Left colon (tissue), 2 donors: ENCODE measurements around the gene TMEM187. TPM values are rescaled to one million over a fixed set of nuclear protein-coding genes. Genes with fewer than 3 reads are reported as not detected.

Source experiments
- ATAC-seq: fragments of 200-7000 bp; cut with Tn5 transposase; one replicate; pipeline ENCODE4 v1.9.1; 2020; ENCODE audit warnings: mild to moderate bottlenecking, moderate library complexity
- DNase-seq, 2 donors: peaks; one replicate each; pipeline ENCODE4 v3.0.0-alpha.2; 2020
- intact Hi-C, 2 donors: fragments of 100-400 bp; cut with DNase I in 1 of 2; cut with micrococcal nuclease in 1 of 2; formaldehyde crosslinking; loops; one replicate each; pipeline versions ENCODE4 v1.11.2 to v1.14.0; 2022; cut with DNase I, micrococcal nuclease
- total RNA-seq, 2 donors: library from RNA; stranded (reverse); fragmentation: NEBNext Ultra II Directional; extraction: Animal tissue kit (Norgen Biotek cat#: 25700); gene quantifications; one replicate each; pipeline ENCODE4 v1.2.1, GENCODE V29; 2021
- donor health status: DM: no; HTN: no; CAD: no.
- donor health status: DM: yes; HTN: yes; CAD: no.

Gene TMEM187
- total RNA-seq, 2 donors from 2014 or later: 8.4 to 9.9 TPM

DNA sequence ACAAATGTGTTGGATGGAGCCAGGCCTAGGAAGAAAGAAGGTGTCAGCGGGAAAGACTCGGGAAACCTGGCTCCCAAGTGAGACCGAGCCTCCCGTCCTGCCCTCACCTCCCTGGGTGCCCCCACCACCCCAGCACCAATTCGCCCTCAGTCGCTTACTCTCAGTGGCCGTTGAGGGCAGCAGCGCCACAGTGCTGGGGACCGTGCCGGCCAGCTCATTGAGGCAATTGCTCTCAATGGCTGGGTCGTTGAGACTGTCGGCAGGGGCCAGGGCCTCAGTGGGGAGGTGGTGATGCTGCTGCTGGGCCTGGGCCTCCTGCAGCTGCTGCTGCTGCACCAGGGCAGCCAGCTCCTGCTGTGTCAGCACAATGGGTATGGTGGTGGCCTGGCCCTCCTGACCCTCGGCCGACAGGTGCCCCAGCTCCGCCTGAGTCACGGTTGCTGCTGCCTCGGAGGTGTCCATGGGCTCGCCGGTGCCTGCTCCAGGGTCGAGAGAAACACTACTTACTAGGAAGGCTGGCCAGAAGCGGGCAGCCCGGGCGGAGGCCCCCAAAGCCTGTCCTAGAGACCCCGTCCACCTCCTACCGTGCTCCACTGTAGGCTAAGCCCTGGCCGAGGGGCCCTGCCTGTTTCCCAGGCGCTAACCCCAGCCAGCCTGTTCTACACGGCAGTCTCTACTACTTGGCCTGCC lies 20.7 kb upstream of the TMEM187 start:
- intact Hi-C loops: loop anchor here in 1 of 2 donors (5.0 kb wide), 1 partner anchor 190 kb away; the partner anchor contains the start of gene PLXNB3
- no peak for DNase-seq
- ATAC-seq: no peak

DNA sequence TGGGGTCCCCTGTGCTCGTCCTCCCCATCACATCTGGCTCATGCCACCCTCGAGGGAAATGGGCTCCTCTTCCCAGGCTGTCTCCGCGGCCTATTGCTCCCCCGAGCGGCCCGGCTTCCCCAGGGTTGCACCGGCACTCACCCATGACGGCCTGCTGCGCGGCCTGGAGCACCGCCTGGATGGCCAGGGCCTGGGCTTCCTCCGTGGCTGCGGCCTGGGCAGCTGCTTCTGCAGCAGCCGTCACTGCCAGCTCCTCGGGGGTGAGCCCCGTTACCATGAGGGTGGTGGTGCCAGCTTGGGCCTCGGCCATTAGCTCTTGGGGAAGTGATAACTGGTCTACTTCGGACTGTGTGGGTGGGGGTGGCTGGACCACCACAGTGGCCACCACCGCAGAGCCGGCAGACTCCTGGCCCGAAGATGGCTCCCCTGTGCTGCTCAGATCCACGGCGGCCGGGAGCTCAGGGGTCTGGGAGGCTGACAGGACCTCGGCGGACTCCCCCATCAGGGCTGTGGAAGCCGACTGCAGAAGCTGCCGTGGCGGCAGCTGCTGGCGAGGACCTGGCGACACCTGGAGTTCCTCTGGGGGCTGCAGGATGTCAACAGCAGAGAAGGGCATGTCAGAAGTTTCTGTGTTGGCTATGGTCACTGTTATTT lies 20.1 kb upstream of the TMEM187 start:
- DNase-seq: no peak
- intact Hi-C loops: loop anchor here in 1 of 2 donors (5.0 kb wide), 1 partner anchor 190 kb away; the partner anchor contains the start of gene PLXNB3
- no peak for ATAC-seq

DNA sequence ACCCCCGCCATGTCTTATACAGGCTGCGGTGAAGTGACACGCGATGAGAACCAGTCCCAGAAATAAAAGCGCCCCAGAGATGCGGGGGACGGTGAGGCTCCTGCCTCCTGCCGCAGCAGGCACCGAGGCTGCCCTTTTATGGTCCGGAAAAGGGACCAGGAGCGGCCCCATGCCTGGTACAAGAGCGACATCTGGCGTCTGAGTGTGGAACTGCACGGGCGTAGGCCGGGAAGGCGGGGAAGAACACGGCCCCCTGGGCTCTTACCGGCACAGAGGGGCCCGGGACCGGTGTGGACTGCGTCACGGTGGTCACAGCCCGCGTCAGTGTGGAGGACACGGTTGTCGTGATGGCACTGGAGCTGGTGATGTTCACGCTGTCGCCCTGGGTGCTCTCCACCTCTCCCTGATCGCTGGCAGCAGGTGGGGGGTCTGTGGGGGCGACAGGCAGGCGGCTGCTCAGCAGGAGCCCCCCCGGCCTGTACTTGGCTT lies 19.2 kb upstream of the TMEM187 start:
- intact Hi-C loops: loop anchor here in 1 of 2 donors (5.0 kb wide), 1 partner anchor 191 kb away; the partner anchor contains the start of gene PLXNB3
- DNase-seq (peak; percentile 68 to 82), ATAC-seq (peak; percentile 78)

DNA sequence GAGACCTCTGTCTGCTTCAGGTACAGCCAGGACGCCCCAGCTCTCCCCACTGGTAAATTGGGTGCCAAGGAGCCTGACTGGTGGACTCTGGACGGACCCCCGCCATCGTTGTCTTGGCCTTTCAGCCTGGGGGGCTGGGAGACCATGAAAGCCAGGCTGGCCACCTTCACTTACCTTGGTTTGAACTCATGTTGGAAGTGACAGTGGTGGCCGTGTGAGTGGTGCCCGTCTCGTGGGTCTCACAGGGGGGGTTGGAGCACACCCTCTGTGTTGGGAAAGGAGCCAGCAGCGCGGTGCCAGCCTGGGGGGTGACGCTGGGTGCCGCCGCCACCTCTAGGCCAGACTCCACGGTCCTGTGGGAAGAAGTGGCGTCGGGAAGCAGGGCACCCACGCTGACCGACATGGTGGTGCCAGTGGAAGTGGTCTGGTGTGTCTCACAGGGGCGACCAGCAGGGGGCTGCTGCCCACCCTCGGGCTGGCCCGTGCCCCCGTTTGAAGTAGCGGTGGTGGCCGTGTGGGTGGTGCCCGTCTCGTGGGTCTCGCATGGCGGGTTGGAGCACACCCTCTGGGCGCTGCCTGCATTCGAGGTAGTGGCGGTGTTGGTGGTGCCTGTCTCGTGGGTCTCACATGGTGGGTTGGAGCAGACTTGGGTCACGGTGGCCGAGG lies 18.5 kb upstream of the TMEM187 start:
- intact Hi-C loops: loop anchor here in 1 of 2 donors (5.0 kb wide), 1 partner anchor 192 kb away; the partner anchor contains the start of gene PLXNB3
- no peak for DNase-seq
- peak; percentile 5 for ATAC-seq

DNA sequence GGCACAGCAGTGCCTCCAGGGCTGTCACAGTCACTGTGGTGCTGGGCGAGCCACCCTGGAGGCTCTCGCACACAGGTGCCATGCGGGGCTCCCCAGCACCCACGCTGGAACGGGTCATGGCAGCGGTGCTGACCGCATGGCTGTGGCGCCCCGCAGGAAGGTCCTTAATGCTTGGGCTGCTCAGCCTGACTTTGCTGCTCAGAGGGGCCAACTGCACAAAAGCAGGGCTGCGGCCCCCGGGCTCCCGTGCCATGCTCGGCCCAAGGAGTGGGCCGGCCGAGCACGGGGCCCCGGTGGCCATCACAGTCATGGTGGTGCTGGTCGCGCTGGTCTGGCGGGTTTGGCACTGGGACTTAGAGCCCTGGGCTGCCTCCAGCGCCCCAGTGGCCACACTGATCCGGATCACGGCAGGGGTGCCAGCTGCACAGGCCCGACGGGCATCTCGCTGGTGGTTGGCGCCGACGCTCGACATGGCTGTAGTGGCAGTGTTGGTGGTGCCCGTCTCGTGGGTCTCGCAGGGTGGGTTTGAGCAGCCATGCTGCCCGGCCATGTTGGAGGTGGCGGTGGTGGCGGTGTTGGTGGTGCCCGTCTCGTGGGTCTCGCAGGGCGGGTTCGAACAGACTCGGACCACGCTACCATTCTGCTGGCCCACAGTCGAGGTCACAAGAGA lies 17.9 kb upstream of the TMEM187 start:
- ATAC-seq (no peak), DNase-seq (no peak)
- intact Hi-C loops: loop anchor here in 1 of 2 donors (5.0 kb wide), 1 partner anchor 192 kb away; the partner anchor contains the start of gene PLXNB3

DNA sequence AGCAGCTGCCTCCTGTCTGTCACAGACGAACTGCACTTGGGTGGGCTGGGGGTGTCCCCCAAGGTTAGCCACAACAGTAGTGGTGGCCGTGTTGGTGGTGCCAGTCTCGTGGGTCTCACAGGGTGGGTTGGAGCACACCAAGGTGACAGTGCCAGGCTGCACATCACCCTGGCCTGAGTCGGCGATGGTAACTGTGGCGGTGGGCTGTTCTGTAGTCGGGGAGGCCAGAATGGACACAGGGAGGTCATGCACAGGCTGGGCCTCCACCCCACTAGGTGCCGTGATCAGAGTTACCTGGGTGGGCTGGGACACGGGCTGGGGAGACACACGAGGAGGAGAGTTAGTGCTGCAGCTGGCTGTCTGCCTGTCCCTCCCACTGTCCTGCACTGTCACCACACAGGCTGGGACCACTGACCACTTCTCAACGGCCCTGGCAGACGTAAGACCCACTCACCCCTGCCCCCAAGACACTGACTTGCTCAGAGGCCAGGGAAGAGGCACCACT lies 17.3 kb upstream of the TMEM187 start:
- intact Hi-C loops: no loop called here
- DNase-seq (no peak), ATAC-seq (no peak)

DNA sequence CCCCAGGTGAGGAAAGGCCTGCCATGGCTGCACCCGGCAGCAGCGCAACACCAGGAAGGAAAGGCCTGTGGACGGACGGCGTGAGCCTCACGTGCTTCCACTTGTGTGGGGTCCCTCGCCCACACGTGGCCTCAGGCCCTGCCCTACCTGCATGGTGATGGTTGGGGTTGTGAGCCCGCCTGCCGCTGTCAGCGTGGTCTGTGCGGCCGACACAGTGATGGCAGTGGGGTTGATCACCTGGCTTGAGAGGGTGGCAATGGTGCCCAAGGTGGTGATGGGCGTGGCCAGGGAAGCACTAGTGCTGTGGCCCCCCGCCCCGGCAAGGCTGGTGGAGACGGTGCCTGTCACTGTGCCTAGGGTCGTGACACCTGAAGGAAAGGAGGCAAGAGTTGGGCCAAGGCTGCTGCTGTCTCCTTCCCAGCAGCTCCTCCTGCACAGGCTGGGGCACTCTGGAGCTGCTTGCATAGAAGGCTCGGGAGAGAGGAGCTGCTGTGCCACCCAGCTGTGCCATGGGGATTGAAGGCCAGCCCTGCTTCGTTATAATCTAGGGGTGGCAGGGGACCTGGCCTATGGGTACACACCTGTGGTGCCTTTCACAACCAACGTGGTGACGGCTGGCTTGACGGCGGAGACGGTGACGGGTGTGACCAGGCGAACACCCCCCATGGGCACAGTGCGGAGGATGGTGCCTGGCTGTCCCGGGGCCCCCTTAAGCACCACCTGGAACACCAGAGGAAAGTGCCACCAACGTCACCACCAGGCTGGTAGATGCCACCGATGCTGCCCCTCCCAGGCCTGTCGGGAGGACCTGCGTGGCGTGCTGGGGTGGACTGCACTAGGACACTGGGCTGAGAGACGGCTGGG lies 16.3 kb upstream of the TMEM187 start:
- ATAC-seq: no peak
- intact Hi-C loops: no loop called here
- DNase-seq: no peak

DNA sequence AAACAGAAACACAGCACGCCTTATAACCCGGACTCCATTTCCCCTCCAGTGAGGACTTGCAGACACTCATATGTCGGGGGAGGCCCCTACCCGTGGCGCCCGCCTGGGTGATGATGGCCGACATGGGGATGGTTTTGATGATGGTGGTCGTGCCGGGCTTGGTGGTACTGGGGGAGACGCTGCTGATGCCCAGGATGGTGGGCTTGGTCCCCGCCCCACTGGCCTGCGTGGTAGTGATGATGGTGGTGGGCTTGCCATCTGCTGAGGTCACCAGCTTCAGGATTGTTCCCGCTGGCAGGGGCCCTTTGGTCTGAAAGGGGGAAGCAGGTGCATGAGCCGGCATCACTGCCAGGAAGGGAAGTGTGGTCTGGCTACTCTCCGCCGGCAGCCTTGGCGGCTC lies 15.3 kb upstream of the TMEM187 start:
- DNase-seq: no peak

DNA sequence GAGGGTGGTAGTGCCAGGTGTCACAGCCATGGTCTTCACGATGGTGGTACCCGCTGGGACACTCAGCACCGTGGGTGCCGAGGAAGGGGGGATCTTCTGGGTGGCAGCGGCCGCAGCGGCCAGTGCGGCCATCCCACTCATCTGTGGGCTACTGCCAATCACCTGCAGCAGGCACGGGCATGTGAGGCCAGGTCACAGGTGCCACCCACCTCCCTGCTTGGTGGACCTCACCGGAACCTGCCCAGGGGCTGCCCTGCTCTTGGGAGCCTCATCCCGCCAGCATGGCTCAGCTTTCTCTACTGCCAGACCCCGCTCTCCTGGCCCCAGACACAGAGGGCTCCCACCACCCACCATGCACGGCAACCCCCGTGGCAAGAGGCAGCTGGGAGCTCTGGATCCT lies 13.9 kb upstream of the TMEM187 start:
- intact Hi-C loops: no loop called here
- DNase-seq: no peak

More for the DNA sequence above, 15.3 kb upstream of the TMEM187 start:
- intact Hi-C loops: no loop called here
- ATAC-seq: no peak

DNA sequence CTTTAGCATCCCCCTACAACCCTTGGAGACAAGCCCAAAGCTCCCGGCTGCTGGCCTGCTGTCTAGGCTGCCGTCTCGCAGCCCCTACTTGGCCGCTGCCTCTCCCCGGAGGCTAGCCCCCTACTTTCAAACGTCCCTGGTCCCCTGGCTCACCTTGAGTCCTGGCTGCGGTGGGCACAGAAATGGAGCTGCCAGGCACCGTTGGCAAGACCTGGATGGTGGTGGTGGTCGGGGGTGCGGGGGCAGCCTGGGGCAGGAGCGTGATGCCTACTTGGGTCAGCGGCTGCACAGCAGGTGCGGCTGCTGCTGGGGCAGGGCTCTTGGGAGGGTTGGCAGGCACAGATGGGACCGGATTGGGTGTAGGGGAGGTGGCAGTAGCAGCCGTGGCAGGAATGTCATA lies 12.9 kb upstream of the TMEM187 start:
- no peak for DNase-seq
- intact Hi-C loops: no loop called here
- no peak for ATAC-seq

More for the DNA sequence above, 13.9 kb upstream of the TMEM187 start:
- no peak for ATAC-seq

DNA sequence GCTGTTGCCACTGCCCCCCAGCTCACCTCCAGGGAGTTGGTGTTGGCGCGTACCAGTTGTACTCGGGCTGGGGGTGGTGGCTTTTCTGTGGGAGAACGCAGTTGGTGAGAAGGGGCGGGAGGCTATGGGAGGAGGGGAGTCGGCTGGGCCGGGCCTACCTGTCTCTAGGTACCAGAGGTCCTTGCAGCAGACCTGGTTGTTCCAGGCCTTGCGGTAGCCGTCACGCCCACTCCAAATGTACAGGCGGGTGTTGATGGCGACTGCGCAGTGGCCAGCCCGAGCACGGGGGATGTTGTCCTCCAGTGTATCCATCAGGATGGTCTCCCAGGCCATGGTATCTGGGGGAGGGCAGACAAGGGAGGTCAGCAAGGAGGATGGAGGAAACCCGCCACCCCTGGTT lies 12.5 kb upstream of the TMEM187 start:
- no peak for ATAC-seq
- DNase-seq: no peak
- intact Hi-C loops: no loop called here

DNA sequence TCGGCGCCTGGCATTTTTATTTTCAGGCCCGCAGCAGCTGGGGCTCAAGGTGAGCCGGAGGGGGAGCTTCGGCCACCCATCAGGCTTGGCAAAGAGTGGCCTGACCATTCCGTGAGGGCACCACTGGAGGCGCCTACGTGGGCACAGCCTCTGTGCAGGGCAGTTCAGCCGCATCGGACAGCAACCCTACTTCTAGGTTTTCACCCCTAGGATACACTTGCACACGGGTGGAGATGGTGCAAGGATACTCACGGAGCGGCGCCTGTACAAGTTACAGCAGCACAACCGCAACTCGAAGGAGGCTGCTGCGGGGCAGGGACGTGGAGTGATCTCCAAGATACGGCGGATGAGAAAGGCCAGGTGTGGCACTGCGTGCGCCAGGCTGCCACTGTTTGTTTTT lies 11.8 kb upstream of the TMEM187 start:
- intact Hi-C loops: no loop called here
- ATAC-seq (no peak), DNase-seq (no peak)

DNA sequence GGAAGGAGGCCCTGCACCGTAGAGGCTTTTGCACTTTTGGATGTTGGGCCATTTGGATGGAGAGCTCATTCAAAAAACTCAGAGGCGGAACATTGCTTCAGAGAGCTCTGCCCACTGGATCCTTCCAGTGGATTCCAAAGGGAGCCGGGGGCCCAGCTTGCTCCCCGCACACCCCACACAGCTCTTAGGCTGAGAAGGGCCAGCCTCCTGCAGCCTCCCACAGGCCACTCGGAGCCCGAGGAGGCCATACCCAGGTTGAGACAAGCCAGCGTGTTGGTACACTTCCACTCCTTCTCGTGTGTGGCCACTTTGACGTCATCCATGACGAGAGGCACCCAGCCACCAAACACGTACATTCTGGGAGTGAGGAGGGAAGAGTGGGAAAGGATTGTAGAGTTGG lies 11.3 kb upstream of the TMEM187 start:
- intact Hi-C loops: no loop called here
- ATAC-seq (no peak), DNase-seq (no peak)

DNA sequence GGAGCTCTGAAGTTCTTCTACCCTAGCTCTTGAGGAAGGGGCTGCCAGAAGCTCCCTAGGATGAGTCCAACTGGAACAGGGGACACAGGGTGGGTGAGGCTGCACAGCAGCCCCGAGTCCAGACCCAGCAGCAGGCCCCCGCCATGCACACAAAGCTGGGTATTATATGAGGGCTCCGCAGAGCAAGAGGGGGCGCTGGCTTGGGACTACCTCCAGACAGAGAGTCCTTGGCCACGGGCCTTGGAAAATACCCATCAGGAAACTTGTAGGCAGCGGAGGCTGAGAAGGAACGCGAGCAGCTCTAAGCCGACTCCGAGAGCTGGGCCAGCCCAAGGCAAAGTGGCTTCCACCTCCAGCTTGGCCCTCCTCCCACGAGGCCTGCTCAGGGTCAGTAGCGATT lies 9.0 kb upstream of the TMEM187 start:
- intact Hi-C loops: no loop called here
- ATAC-seq: no peak
- DNase-seq: no peak

DNA sequence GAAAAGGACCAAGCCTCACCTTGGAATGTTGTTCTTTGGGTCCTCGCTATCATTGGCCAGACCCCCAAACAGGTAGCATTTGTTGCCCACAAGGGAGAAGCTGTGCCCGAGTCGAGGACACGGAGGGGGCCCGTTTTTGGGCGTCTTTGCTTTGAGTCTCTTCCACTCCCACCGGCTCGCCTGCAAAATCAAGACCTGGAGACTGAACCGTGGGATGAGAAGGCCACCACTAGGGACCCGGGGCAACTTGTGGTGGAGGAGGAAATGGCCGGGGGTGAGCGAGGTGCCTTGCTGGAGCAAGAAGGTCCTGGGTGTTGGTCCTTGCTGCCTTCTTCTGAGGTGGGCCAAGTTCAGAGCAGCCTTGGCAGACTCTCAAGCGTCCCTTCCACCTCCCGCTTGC lies 8.4 kb upstream of the TMEM187 start:
- ATAC-seq: no peak
- intact Hi-C loops: no loop called here
- DNase-seq: no peak

DNA sequence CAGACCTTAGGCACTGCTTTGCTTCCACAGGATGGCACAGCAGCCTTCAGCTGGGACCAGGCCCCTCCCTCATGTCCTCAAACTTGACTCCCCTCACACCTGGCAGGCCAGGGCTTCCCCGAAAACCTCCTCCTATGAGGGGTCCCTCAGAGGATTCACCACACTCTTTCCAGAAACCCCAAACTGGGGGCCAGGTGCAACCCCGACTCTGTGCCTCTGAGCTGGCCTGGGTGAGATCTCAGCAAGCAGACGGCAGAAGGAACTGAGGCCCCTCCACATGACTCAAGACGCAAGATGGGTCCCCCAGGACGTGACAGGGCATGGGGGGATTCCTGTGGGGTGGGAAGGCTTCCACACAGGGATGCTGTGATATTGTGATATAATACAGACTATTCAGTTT lies 7.1 kb upstream of the TMEM187 start:
- DNase-seq (no peak), ATAC-seq (no peak)
- intact Hi-C loops: no loop called here

DNA sequence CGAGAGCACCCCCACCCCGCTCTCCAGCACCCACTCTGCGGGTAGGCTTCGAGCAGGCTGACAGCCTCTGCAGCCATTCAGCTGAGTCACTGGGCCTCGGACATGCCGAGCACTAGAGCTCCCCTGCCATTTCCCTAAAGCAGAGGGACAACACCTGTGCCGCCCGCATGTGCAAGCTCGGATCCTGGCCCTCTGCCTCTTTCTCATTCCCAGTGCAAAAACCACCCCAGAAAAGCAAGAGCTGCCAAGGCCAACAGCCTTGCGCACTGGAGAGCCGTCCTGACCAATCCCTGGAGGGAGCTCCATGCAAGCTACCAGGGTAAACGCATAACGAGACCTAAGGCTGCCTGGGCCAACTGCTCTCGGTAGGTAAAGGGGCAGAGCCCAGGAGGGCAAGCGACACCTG lies 6.3 kb upstream of the TMEM187 start:
- ATAC-seq (no peak), DNase-seq (no peak)
- intact Hi-C loops: no loop called here
